HG03135 (cell line): ENCODE measurements around the gene CCNK.
A peak's percentile ranks its signal among the peaks of the same experiment; 100 is the strongest.

Experiments used
- ATAC-seq: cut with Tn5 transposase; IDR thresholded peaks from one replicate; pipeline ENCODE4 v1.9.1; 2021; ENCODE audit warnings: mild to moderate bottlenecking, moderate library complexity; ENCODE audit not compliant: unreplicated experiment

The CCNK gene

DNA sequence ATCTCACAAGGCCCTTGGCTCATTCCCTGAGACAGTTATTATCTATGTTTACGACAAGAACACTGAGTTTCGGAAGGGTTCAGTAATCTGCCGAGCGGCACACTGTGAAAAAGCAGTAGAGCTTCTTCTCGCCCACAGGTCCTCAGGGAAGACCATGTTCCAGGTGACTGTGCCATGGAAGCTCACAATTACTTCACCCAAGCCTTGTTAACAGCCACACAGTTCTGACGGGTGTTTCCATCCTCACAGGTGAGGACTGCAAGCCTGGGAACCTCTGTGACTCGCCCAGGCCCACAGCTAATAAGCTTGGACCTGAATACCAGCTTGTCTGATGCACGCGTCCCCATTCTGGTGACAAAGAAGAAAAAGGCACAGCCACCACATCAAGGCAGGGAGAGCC lies 15.9 kb upstream of the CCNK start:
- no peak for ATAC-seq

GRCh38 chr14:99466758-99467157 lies 14.5 kb upstream of the CCNK start:
- ATAC-seq, result no peak

DNA sequence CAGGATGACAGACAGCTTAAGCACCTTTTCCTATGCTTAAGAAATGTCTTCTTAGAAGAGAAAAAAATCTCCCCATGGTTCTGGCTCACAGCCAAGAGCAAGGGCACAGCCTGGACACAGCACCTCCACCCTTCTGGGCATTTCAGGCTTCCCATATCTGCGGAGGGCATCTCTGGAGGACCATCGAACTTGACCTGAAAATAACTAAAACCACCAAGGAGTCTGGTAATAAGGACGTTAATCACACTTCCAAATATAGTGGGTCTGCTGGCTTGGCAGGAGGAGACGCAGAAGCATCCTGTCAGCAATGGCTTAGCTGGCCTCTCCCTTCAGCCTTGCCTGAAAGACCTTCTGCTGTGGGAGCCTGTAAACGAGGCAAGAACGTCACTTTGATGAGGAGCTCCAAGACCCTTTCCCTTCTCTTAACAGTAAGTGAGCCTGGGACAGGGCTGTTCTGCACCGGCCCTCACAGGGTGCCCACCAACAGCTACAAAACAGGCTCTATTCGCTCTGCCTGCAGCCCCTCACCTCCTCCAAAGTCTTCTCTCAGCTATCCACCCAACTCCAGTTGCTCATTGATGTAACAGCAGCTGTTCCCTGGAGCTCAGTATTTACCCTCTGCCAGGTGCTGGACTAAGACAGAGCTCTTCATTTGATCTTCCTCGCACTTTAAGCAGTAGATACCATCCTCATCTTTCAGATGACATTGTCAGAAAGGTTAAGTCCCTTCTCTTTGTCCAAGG lies 13.7 kb upstream of the CCNK start:
- no peak for ATAC-seq

DNA sequence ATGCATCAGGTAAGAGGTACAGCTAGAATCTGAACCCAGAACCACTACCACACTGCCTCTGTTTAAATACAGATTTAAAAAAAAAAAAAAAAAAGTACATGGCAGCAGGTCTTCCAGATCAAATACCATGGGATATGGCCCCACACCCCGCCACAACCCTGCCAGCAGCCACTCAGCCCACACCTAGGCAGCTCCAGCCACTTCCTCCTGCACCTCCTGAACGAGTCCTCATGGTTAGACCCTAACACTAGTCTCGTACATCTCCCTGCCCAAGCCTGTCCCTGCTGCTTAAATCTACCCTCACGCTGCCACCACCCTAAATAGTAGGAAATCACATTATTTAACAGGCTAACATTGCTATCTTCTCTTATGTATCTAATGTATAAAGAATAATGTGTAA lies 13.1 kb upstream of the CCNK start:
- no peak for ATAC-seq

DNA sequence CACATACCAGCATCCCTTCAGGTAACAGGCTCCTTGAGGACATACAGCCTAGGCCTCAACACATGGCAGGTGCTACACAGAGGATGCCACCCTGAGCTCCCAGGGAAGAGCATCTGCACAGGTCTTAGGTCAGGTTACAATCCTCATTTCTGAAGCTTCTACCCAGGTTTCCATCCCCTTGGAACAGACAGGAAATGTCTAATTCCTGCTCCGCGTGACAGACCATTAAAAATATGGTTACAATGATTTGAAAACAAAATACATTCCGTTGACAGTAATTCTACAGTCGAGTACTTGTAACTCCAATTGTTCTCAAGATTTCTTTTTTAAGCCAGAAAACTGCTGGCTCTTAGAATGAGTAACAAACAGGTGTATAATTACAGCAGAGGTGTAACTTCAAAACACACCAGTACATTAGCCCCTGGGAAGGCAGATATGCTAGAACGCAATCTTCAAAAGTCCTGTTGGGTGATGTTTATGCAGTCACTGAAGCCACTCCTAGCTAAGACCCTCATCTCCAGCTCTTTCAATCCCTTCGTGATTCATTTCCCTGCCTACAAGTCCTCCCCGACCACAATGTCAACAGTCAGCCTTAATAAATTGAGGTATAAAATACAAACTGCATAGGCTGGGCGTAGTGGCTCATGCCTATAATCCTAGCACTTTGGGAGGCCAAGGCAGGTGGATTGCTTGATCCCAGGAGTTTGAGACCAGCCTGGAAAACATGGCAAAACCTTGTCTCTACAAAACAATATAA lies 12.2 kb upstream of the CCNK start:
- no peak for ATAC-seq

GRCh38 chr14:99471731-99472130 lies 9.5 kb upstream of the CCNK start:
- no peak for ATAC-seq

DNA sequence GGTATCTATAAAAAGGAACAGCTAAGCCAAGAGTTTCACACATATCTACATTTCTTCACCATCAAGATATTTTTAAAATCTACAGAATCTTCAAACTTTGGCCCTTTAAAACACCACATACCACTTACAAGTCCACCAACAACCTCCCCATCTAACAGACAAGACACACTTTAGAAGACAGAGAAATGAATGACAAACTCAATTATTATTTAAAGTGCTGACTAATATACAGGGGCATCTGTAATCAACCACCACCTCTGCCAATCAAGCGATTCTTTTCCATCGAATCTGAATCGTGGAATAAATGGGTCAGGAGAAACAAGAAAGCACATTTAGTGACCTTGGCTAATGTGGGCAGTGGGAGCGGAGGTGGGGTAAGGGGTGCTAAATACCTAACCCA lies 8.3 kb upstream of the CCNK start:
- ATAC-seq, result no peak

- no peak for ATAC-seq
Measured at GRCh38 chr14:99473458-99473857, 7.8 kb upstream of the CCNK start.

DNA sequence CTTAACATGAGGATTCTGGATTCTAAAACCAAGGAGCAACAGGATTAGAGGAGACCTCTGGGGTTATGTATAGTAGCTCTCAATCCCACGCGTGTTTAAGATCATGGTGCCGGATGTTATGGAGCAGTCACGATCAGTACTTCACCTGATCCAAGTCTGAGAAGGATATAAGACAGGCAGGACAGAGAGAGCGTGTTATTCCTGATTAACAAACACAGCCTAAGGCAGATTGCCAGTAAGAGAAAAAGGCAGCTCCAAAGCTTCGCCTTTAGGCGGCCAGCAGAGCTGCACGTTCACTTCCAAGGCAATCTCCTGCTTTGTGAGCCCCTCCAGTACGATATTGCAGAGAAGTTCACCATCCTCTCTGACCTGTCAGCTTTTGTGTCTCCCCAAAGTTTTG lies 6.0 kb upstream of the CCNK start:
- no peak for ATAC-seq

DNA sequence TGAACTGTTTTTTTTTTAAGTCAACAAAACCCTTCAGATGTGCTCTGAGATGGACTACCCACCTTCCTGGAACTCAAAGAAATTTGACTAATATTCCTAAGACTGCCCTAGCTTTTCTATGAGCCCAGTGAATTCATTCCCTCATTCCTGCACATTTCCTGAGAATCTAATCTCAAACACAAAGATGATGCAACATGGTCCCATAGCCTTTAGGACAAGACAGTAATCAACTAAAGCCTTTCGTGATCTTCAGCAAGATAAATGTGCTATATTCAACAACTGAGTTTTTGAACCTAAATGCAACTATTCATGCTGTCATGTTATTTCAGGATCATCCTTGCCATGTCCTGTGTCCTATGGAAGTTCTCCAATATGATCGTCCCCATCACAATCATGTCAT lies 5.5 kb upstream of the CCNK start:
- ATAC-seq, result no peak

- ATAC-seq, result no peak
Measured at GRCh38 chr14:99476864-99477263, 4.3 kb upstream of the CCNK start.

DNA sequence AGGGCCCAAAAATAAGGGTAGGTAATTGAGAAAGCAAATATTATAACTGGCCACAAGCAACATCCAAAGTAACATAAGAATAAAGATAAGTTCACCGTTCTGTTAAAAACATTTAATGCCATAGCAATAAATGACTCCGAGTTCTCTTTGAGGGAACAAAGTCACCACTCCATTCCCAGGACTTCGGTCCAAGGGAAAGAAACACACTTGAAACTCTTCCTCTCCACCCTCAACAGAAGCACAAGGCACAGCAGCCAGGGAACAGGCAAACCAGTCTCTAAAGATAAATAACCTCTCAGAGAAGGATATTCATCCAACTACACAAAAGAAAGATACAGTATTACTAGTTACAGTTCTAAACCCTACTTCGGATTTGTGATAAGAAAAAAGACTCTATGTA lies 3.1 kb upstream of the CCNK start:
- no peak for ATAC-seq

DNA sequence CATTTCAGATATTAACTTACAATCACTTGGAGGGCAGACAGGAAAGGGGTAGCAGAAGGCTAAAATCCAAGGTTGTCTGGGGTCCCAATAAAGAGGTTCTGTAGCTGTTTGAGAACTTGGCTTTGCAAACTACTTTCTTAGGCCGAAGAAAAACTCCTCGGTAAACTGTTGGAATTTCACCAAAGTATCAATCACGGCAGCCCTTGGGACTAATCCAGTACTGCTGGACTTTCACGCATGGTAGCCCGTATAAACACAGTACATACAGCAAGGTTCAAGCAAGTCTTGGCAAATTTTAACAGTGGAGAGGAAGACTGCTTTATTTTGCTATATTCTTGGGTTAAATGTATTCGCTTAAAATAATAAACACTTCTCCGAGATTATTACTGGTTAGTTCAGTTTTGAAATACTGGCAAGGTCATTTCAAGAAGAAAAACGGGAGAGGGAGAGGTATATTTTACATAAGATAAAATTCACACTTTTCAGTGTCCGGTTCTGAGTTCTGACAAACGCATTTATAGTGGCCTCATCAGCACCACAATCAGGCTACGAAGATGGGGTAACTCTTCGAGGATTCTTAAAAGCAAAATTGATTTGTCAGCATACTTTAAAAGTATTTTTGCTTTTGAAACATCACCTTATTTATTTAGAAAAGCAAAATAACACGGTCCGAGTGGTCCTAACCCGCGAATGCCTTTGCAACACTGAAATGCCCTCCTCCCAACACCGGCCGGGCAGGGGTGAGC lies 1.9 kb upstream of the CCNK start:
- ATAC-seq, result no peak

DNA sequence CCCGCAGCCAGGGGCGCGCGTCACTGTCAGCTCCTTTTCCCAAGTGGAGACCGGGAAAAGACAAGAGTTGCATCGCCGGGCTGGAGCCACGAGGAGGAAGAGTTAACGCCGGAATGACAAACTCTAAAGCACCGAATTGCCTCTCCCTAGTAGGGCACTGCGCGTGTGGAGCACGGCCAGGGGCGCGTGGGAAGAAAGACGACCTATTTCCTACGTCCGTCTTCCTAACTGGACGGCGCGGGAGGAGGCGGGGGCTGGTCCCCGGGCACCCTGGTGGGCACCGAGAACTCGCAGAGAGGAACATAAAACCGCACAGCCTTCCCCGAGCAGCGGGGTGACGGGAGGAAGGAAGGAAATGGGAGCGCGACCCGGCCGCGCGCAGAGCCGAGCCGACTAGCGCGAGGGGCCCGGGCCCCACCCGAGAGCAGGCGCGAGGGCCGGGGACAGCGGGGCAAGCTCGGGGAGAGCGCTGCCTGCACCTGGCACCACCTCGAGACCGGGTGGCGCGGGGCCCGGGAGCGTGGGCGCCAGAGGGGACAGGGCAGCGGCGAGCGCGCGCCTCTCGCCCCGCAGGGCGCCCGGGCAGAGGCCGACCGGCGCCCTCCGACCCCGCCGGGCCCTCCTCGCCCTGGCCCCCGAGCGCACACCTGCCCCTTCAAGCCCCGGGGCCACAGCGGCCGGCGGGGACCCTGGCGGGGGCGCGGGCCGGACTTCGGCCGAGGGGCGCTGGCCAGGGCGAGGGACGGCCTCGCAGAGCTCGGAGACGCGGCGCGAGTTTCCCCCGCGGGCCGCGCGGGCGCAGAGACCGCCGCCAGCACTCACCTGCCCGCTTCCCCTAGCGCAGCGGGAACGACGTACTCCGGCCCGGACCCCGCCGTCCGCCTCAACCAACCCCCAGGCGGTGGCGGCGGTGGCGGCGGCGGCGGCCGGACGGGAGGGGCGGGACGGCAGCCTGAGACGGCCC lies 1.0 kb upstream of the CCNK start, which contains the start of gene SETD3:
SETD3 (minus strand) TSS at position 954 of the 964 bp plus-strand sequence. CDS start 15,054 bp downstream, outside the sequence.
- ATAC-seq, result peak; percentile 3

GRCh38 chr14:99481745-99482099 lies 513 bp downstream of the CCNK start:
- ATAC-seq, result no peak

GRCh38 chr14:99484106-99484505 lies 2.9 kb downstream of the CCNK start:
- ATAC-seq, result no peak

GRCh38 chr14:99497341-99497740 lies 16.1 kb downstream of the CCNK start:
- ATAC-seq, result no peak

DNA sequence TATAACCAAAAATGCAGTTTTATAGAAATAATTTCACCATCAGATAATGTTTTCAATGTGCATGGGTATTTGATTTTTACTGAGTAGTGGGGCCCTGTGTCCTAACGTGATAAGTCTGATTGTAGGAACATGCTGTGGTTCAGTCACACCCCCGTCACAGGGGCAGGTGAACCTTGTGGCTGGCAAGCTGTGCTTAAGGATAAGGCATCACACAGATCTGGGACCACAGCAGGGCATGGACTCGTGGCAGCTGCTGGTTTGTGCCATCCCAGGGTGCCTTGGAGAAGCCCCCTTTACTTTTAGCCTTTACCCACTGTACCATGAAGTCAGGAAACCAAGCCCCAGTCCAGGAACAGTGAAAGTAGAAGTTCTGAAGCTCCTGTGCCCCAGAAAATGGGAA lies 16.7 kb downstream of the CCNK start:
- ATAC-seq, result no peak

DNA sequence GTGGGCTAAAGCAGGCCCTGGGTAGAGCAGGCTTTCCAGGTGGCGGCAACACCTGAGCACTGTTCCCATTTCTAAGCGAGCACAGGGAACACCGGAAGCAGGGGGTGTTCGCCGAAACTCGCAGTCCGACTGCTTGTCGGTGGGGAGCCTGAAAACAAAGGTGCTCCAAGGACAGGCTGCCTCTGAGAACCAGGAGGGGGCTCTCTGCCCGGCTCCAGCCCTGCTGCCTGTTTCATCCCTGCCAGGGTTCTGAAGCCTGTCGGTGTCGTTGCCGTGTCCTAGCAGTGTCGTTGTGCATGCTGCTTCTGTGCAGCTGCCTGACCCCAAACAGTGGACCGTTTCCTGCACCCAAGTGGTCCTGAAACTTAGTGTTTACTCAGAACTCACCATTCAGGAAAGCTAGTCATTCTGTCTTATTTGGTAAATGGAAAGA lies 21.8 kb downstream of the CCNK start:
- ATAC-seq, result no peak

DNA sequence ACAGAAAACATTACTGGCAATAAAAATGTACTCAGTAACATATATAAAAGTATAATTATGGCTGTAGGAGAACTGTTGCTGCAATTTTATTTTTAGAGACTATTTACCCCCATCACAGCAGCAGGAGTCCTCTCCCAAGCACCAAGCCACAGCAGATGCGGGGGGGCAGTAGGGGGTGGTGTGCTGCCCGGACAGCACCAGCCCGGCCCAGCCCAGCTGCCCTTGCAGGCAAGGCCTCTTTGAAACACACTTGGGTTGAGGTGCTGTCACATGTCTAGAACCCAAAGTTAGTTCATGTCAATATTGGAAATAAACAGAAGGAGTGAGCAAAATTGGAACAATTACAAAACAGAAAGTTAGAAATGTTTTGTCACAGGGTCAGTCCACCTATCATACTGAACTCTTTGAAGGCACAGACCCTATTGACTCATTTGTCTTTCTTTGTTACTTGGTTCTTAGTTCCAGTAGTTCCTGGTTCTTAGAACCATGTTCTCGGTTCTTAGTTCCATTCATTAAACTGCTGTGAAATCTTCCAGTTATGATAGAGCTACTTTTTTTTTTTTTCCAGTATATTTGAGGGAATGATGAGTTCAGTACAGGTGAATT lies 22.7 kb downstream of the CCNK start:
- no peak for ATAC-seq
